ENCODE measurements around the gene MAPK12. TPM values are rescaled to one million over a fixed set of nuclear protein-coding genes. Genes with fewer than 3 reads are reported as not detected.

The MAPK12 gene
- polyA plus RNA-seq, 1 donor from 2014 or later, result 36.7 TPM

DNA sequence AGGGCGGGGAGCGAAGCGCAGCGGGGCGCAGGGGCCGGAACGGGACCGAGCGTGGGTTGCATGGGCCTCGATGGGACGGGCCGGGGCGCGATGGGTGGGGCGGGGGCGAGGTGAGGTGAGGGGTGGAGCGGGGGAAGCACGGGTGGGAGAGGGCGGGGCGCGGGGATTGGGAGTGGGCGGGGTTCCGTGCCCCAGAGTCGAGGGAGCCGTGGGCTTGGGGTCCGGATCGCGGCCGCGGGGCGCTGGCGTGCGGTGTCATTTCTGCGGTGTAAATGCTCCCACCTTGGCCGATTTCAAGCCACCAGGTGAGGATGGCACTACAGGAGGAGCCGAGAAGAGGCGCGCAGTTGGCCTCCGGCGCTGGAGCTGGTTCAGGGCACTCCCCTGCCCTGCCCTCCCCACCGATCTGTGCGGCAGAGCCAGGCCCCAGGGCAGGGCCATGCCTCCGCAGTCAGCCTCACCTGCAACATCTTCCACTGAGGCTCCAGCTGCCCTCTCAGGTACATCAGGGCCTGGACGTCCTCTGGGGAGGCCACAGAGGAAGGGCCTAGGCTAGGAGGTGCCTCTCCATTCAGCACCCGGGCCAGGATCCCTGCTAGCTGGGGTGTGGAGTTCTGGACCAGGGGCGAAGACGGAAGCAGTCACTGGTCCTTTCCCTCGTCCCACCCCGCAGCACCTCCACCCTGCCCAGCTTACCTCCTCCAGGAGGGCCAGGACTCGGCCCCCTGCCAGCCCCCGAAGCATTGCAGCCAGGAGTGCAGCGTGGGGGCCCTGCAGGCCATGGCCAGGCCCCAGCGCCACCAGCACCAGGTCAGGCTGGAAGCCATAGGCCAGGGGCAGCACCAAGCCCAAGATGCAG, 16.0 kb downstream of the MAPK12 start:
- Histone ChIP-seq H3K9ac (ENCODE audit: low read length) (peak overlapping the region; percentile 86), H3F3A (ENCODE audit: insufficient read depth, low read length, poor library complexity, severe bottlenecking) (no peaks in the 10 kb centered on the region), H4K20me1 (ENCODE audit: insufficient read depth) (no peaks in the 10 kb centered on the region), H3K27me3 (ENCODE audit: insufficient read depth, low read depth, low read length) (no peaks in the 10 kb centered on the region), H3K9me3 (ENCODE audit: low read length) (no peaks in the 10 kb centered on the region), H3K79me2 (replicated peaks; ENCODE audit: insufficient read depth, low read length) (peaks cover 31% of the 10 kb centered on the region), H2AFZ (ENCODE audit: low read depth, low read length) (no peak overlapping the region), H3K27ac (ENCODE audit: low read length) (peak overlapping the region; percentile 81), H3K9me2 (ENCODE audit: insufficient read depth, low read length) (no peaks in the 10 kb centered on the region), H3K4me3 (ENCODE audit: low read length) (peak overlapping the region; percentile 95), H3K4me2 (ENCODE audit: low read length) (peak overlapping the region; percentile 82), H3K36me3 (ENCODE audit: insufficient read depth, low read length) (no peaks in the 10 kb centered on the region)
- TF ChIP-seq, protein P1, sequence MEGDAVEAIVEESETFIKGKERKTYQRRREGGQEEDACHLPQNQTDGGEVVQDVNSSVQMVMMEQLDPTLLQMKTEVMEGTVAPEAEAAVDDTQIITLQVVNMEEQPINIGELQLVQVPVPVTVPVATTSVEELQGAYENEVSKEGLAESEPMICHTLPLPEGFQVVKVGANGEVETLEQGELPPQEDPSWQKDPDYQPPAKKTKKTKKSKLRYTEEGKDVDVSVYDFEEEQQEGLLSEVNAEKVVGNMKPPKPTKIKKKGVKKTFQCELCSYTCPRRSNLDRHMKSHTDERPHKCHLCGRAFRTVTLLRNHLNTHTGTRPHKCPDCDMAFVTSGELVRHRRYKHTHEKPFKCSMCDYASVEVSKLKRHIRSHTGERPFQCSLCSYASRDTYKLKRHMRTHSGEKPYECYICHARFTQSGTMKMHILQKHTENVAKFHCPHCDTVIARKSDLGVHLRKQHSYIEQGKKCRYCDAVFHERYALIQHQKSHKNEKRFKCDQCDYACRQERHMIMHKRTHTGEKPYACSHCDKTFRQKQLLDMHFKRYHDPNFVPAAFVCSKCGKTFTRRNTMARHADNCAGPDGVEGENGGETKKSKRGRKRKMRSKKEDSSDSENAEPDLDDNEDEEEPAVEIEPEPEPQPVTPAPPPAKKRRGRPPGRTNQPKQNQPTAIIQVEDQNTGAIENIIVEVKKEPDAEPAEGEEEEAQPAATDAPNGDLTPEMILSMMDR (IDR thresholded peaks at IDR 0.05; ENCODE audit: poor library complexity, severe bottlenecking), result no peak
- TF ChIP-seq EZH2 (IDR thresholded peaks at IDR 0.05; ENCODE audit: borderline replicate concordance, insufficient read depth, low read length, poor library complexity, severe bottlenecking) (no peak), MXI1 (conservative IDR thresholded peaks at IDR 0.05; ENCODE audit: poor library complexity, severe bottlenecking) (peak; percentile 32)

DNA sequence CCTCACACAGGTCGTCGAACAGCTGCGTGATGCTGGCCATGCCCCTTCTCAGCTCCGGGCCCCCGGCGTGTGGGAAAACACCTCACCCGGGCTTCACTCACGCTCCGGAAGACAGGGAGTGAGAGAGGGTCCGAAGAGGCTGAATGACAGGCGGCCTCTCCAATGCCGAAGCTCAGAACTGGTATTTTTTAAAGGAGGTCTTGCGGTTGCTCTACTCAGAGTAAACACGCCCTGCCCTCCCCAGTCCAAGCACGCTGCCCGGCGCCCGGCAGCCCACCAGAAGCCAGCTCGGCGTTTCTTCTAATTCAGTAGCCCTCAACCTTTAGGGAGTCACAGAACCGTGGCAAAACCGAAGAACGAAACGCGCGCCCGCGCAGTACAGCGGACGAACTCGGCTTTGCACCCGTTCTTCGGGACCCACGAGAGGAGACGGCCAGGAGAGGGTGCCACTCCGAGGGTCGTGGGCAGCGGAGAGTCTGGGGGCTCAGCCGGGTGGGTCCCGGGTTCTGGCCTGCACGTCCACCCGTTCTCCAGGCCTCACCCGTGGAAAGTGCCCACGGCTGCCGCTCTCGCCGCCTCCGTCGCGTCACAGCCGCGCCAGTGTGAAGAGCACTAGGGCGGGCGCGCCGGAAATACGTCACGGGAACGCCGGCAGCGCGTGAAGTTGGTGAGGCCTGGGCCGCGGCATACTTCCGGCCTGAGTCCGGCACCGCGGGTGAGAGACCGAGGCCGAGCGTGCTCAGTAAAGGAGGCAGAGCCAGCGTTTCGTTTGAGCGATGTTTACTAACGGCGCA, 16.9 kb downstream of the MAPK12 start, which contains the start of gene TUBGCP6:
TUBGCP6 (minus strand) TSS at position 604 of the 794 bp plus-strand sequence; CDS start at position 40, 564 bp downstream.
- peak within 1 kb of the TSS; percentile 65 for H2AFZ ChIP-seq (ENCODE audit: low read depth, low read length)
- no peaks in the 10 kb centered on the region for H3F3A ChIP-seq (ENCODE audit: insufficient read depth, low read length, poor library complexity, severe bottlenecking)
- H3K27ac ChIP-seq (ENCODE audit: low read length), result peak within 1 kb of the TSS; percentile 81
- no peaks in the 10 kb centered on the region for H3K27me3 ChIP-seq (ENCODE audit: insufficient read depth, low read depth, low read length)
- peaks cover 35% of the 10 kb centered on the region for H3K79me2 ChIP-seq (replicated peaks; ENCODE audit: insufficient read depth, low read length)
- H3K36me3 ChIP-seq (ENCODE audit: insufficient read depth, low read length), result no peaks in the 10 kb centered on the region
- H4K20me1 ChIP-seq (ENCODE audit: insufficient read depth), result no peaks in the 10 kb centered on the region
- H3K4me3 ChIP-seq (ENCODE audit: low read length), result peak within 1 kb of the TSS; percentile 95
- peak; percentile 56 for TF ChIP-seq TAF1 (IDR thresholded peaks at IDR 0.05; ENCODE audit: low read depth)
- TF ChIP-seq EP300 (conservative IDR thresholded peaks at IDR 0.05; ENCODE audit: poor library complexity, severe bottlenecking), result peak; percentile 87
- peak; percentile 96 for TF ChIP-seq MXI1 (conservative IDR thresholded peaks at IDR 0.05; ENCODE audit: poor library complexity, severe bottlenecking)
- TF ChIP-seq, protein P2, sequence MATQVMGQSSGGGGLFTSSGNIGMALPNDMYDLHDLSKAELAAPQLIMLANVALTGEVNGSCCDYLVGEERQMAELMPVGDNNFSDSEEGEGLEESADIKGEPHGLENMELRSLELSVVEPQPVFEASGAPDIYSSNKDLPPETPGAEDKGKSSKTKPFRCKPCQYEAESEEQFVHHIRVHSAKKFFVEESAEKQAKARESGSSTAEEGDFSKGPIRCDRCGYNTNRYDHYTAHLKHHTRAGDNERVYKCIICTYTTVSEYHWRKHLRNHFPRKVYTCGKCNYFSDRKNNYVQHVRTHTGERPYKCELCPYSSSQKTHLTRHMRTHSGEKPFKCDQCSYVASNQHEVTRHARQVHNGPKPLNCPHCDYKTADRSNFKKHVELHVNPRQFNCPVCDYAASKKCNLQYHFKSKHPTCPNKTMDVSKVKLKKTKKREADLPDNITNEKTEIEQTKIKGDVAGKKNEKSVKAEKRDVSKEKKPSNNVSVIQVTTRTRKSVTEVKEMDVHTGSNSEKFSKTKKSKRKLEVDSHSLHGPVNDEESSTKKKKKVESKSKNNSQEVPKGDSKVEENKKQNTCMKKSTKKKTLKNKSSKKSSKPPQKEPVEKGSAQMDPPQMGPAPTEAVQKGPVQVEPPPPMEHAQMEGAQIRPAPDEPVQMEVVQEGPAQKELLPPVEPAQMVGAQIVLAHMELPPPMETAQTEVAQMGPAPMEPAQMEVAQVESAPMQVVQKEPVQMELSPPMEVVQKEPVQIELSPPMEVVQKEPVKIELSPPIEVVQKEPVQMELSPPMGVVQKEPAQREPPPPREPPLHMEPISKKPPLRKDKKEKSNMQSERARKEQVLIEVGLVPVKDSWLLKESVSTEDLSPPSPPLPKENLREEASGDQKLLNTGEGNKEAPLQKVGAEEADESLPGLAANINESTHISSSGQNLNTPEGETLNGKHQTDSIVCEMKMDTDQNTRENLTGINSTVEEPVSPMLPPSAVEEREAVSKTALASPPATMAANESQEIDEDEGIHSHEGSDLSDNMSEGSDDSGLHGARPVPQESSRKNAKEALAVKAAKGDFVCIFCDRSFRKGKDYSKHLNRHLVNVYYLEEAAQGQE (IDR thresholded peaks at IDR 0.05; ENCODE audit: borderline replicate concordance), result no peak
- TF ChIP-seq, protein P1 (IDR thresholded peaks at IDR 0.05; ENCODE audit: poor library complexity, severe bottlenecking), result peak; percentile 64
- no peak for TF ChIP-seq RAD21 (conservative IDR thresholded peaks at IDR 0.05)
- peak; percentile 92 for TF ChIP-seq POLR2AphosphoS5 (IDR thresholded peaks at IDR 0.05)
- TF ChIP-seq EZH2 (IDR thresholded peaks at IDR 0.05; ENCODE audit: borderline replicate concordance, insufficient read depth, low read length, poor library complexity, severe bottlenecking), result no peak
- peak; percentile 48 for TF ChIP-seq SMC3 (conservative IDR thresholded peaks at IDR 0.05; ENCODE audit: poor library complexity)
- H3K9ac ChIP-seq (ENCODE audit: low read length), result peak within 1 kb of the TSS; percentile 86
- H3K9me2 ChIP-seq (ENCODE audit: insufficient read depth, low read length), result no peaks in the 10 kb centered on the region
- no peaks in the 10 kb centered on the region for H3K9me3 ChIP-seq (ENCODE audit: low read length)
- peak within 1 kb of the TSS; percentile 91 for H3K4me2 ChIP-seq (ENCODE audit: low read length)
